Measurements from ENCODE around the gene BMP6. TPM values are rescaled to one million over a fixed set of nuclear protein-coding genes. Genes with fewer than 3 reads are reported as not detected.

BMP6 gene
- polyA plus RNA-seq, 1 donor from 2014 or later: 2.4 TPM

GRCh38 chr6:7905416-7905815 lies 179.5 kb downstream of the BMP6 start:
- Histone ChIP-seq H2AFZ (ENCODE audit: low read depth, low read length) (no peak overlapping the region), H3K9me2 (ENCODE audit: insufficient read depth, low read length) (no peaks in the 10 kb centered on the region), H3K27me3 (ENCODE audit: insufficient read depth, low read depth, low read length) (no peaks in the 10 kb centered on the region), H3K9me3 (ENCODE audit: low read length) (no peaks in the 10 kb centered on the region), H4K20me1 (ENCODE audit: insufficient read depth) (no peaks in the 10 kb centered on the region), H3K9ac (ENCODE audit: low read length) (no peak overlapping the region), H3F3A (ENCODE audit: insufficient read depth, low read length, poor library complexity, severe bottlenecking) (no peaks in the 10 kb centered on the region), H3K4me2 (ENCODE audit: low read length) (no peak overlapping the region), H3K27ac (ENCODE audit: low read length) (no peak overlapping the region), H3K79me2 (replicated peaks; ENCODE audit: insufficient read depth, low read length) (peaks cover 5% of the 10 kb centered on the region), H3K4me3 (ENCODE audit: low read length) (no peak overlapping the region), H3K36me3 (ENCODE audit: insufficient read depth, low read length) (peaks cover 6% of the 10 kb centered on the region)
- TF ChIP-seq EP300 (conservative IDR thresholded peaks at IDR 0.05; ENCODE audit: poor library complexity, severe bottlenecking) (no peak), TAF1 (IDR thresholded peaks at IDR 0.05; ENCODE audit: low read depth) (no peak), REST (IDR thresholded peaks at IDR 0.05; ENCODE audit: borderline replicate concordance) (no peak), EZH2 (IDR thresholded peaks at IDR 0.05; ENCODE audit: borderline replicate concordance, insufficient read depth, low read length, poor library complexity, severe bottlenecking) (no peak), CTCF (IDR thresholded peaks at IDR 0.05; ENCODE audit: poor library complexity, severe bottlenecking) (no peak), RAD21 (conservative IDR thresholded peaks at IDR 0.05) (no peak), POLR2AphosphoS5 (IDR thresholded peaks at IDR 0.05) (no peak)

- peaks cover 6% of the 10 kb centered on the region for H3K27me3 ChIP-seq (ENCODE audit: insufficient read depth, low read depth, low read length)
- H3K4me2 ChIP-seq (ENCODE audit: low read length): no peak overlapping the region
- peaks cover 5% of the 10 kb centered on the region for H3K79me2 ChIP-seq (replicated peaks; ENCODE audit: insufficient read depth, low read length)
- H2AFZ ChIP-seq (ENCODE audit: low read depth, low read length): no peak overlapping the region
- peaks cover under 1% of the 10 kb centered on the region for H3K36me3 ChIP-seq (ENCODE audit: insufficient read depth, low read length)
- H3K4me3 ChIP-seq (ENCODE audit: low read length): no peak overlapping the region
- H4K20me1 ChIP-seq (ENCODE audit: insufficient read depth): no peaks in the 10 kb centered on the region
- no peaks in the 10 kb centered on the region for H3K9me2 ChIP-seq (ENCODE audit: insufficient read depth, low read length)
- no peaks in the 10 kb centered on the region for H3K9me3 ChIP-seq (ENCODE audit: low read length)
- TF ChIP-seq CTCF (IDR thresholded peaks at IDR 0.05; ENCODE audit: poor library complexity, severe bottlenecking) (no peak), RAD21 (conservative IDR thresholded peaks at IDR 0.05) (no peak), TAF1 (IDR thresholded peaks at IDR 0.05; ENCODE audit: low read depth) (no peak), MXI1 (conservative IDR thresholded peaks at IDR 0.05; ENCODE audit: poor library complexity, severe bottlenecking) (no peak), SMC3 (conservative IDR thresholded peaks at IDR 0.05; ENCODE audit: poor library complexity) (no peak), EP300 (conservative IDR thresholded peaks at IDR 0.05; ENCODE audit: poor library complexity, severe bottlenecking) (no peak), POLR2AphosphoS5 (IDR thresholded peaks at IDR 0.05) (no peak), REST (IDR thresholded peaks at IDR 0.05; ENCODE audit: borderline replicate concordance) (no peak), EZH2 (IDR thresholded peaks at IDR 0.05; ENCODE audit: borderline replicate concordance, insufficient read depth, low read length, poor library complexity, severe bottlenecking) (no peak)
- no peak overlapping the region for H3K9ac ChIP-seq (ENCODE audit: low read length)
- H3F3A ChIP-seq (ENCODE audit: insufficient read depth, low read length, poor library complexity, severe bottlenecking): no peaks in the 10 kb centered on the region
- no peak overlapping the region for H3K27ac ChIP-seq (ENCODE audit: low read length)
These were observed 180.8 kb downstream of the BMP6 start for GRCh38 chr6:7906741-7907140.

Data from neural cell (in vitro differentiated cells).